ENCODE measurements around the gene MZT2A. TPM values are rescaled to one million over a fixed set of nuclear protein-coding genes. Genes with fewer than 3 reads are reported as not detected.
"Not testable (repeated sequence)": the region's sequence is repeated elsewhere in the genome, so short reads cannot be mapped to it uniquely, and the experiment has no call there.

Gene MZT2A
- total and polyA plus RNA-seq, 2 experiments from 2014 or later = 118 to 211 TPM

DNA sequence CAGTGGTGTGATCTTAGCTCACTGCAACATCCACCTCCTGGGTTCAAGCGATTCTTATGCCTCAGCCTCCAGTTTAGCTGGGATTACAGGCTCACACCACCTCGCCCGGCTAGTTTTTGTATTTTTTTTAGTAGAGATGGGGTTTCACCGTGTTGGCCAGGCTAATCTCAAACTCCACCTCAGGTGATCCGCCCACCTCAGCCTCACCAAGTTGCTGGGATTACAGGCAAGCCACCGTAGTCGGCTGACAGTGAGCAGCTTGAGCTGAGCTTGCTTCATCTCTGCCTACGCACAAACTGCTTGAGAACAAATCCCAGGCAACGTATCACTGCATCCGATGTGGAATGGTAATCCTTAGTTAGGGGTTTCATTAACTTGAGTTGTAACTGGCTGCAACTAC is 24.5 kb downstream of the MZT2A start:
- not testable (repeated sequence) for H3K79me2 ChIP-seq; DNase-seq (ENCODE audit: low spot score); H3K27ac ChIP-seq; H4K20me1 ChIP-seq (ENCODE audit: insufficient read depth, poor library complexity, severe bottlenecking); H3K4me2 ChIP-seq; H2AFZ ChIP-seq; H3K4me1 ChIP-seq (ENCODE audit: insufficient read depth); H3K9me2 ChIP-seq (replicated peaks; ENCODE audit: insufficient read depth); H3K27me3 ChIP-seq; H3K9me3 ChIP-seq (ENCODE audit: low read depth); H3K4me3 ChIP-seq; H3K36me3 ChIP-seq (replicated peaks; ENCODE audit: insufficient read depth, low read depth)
- 67% methylated on average over 10 of the region's 10 CpGs for WGBS (ENCODE audit: low lambda C conversion rate, missing lambda C conversion rate)

DNA sequence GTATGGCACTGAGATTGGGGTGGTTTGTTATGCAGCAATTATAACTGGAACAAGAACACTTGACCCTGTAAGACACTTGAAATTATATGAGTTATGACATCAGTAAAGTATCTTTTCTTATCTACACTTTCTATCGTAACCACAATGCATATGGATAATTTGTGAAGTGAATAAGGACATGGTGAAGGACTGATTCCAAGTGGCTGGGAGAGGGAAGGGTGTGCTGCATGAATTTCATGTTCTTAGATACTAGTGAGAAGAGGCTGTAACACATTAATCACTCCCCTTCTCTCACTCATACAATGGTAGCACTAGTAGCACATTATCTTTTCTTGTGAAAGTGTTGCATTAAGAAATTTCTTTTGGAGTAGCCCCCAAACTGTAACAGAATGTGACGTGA is 37.3 kb downstream of the MZT2A start:
- not testable (repeated sequence) for H3K9me2 ChIP-seq (replicated peaks; ENCODE audit: insufficient read depth); H2AFZ ChIP-seq; H3K4me2 ChIP-seq; DNase-seq (ENCODE audit: low spot score); H3K27ac ChIP-seq; H3K36me3 ChIP-seq (replicated peaks; ENCODE audit: insufficient read depth, low read depth); H3K4me1 ChIP-seq (ENCODE audit: insufficient read depth); H4K20me1 ChIP-seq (ENCODE audit: insufficient read depth, poor library complexity, severe bottlenecking); H3K9me3 ChIP-seq (ENCODE audit: low read depth); H3K4me3 ChIP-seq; H3K79me2 ChIP-seq; H3K27me3 ChIP-seq
- WGBS (ENCODE audit: low lambda C conversion rate, missing lambda C conversion rate) = 73% methylated on average over 1 of the region's 2 CpGs

- WGBS (ENCODE audit: low lambda C conversion rate, missing lambda C conversion rate) = 63% methylated on average over 10 of the region's 10 CpGs
- H3K36me3 ChIP-seq (replicated peaks; ENCODE audit: insufficient read depth, low read depth); H3K4me2 ChIP-seq; H3K27ac ChIP-seq; DNase-seq (ENCODE audit: low spot score); H2AFZ ChIP-seq; H4K20me1 ChIP-seq (ENCODE audit: insufficient read depth, poor library complexity, severe bottlenecking); H3K79me2 ChIP-seq; H3K9me3 ChIP-seq (ENCODE audit: low read depth); H3K4me3 ChIP-seq; H3K9me2 ChIP-seq (replicated peaks; ENCODE audit: insufficient read depth); H3K4me1 ChIP-seq (ENCODE audit: insufficient read depth); H3K27me3 ChIP-seq: not testable (repeated sequence)
Observed at GRCh38 chr2:131451265-131451949, 40.8 kb downstream of the MZT2A start.

GRCh38 chr2:131447981-131448380 is 44.2 kb downstream of the MZT2A start:
- H3K4me3 ChIP-seq; H4K20me1 ChIP-seq (ENCODE audit: insufficient read depth, poor library complexity, severe bottlenecking); H3K9me2 ChIP-seq (replicated peaks; ENCODE audit: insufficient read depth); H3K36me3 ChIP-seq (replicated peaks; ENCODE audit: insufficient read depth, low read depth); H2AFZ ChIP-seq; H3K27me3 ChIP-seq; DNase-seq (ENCODE audit: low spot score); H3K27ac ChIP-seq; H3K79me2 ChIP-seq; H3K4me1 ChIP-seq (ENCODE audit: insufficient read depth); H3K4me2 ChIP-seq; H3K9me3 ChIP-seq (ENCODE audit: low read depth): not testable (repeated sequence)
- WGBS (ENCODE audit: low lambda C conversion rate, missing lambda C conversion rate) = 82% methylated on average over 4 of the region's 9 CpGs

- no peak overlapping the region for H2AFZ ChIP-seq
- DNase-seq (ENCODE audit: low spot score) = no peak
- TF ChIP-seq EZH2phosphoT487 (IDR thresholded peaks at IDR 0.05; ENCODE audit: low read depth, severe bottlenecking, unreplicated experiment) (no peak), CTCF (IDR thresholded peaks at IDR 0.05; ENCODE audit: poor library complexity) (no peak), EZH2 (IDR thresholded peaks at IDR 0.05; ENCODE audit: borderline replicate concordance) (no peak)
- H3K4me2 ChIP-seq = no peak overlapping the region
- no peak overlapping the region for H3K27ac ChIP-seq
- H3K36me3 ChIP-seq (replicated peaks; ENCODE audit: insufficient read depth, low read depth) = no peaks in the 10 kb centered on the region
- H3K4me3 ChIP-seq = no peak overlapping the region
- no peaks in the 10 kb centered on the region for H4K20me1 ChIP-seq (ENCODE audit: insufficient read depth, poor library complexity, severe bottlenecking)
- no peaks in the 10 kb centered on the region for H3K4me1 ChIP-seq (ENCODE audit: insufficient read depth)
- H3K9me2 ChIP-seq (replicated peaks; ENCODE audit: insufficient read depth) = no peaks in the 10 kb centered on the region
- WGBS (ENCODE audit: low lambda C conversion rate, missing lambda C conversion rate) = no CpG with 5 or more reads among the region's 19 CpGs
- H3K79me2 ChIP-seq = no peaks in the 10 kb centered on the region
- H3K9me3 ChIP-seq (ENCODE audit: low read depth) = no peaks in the 10 kb centered on the region
- no peaks in the 10 kb centered on the region for H3K27me3 ChIP-seq
Observed at GRCh38 chr2:131445896-131446295, 46.3 kb downstream of the MZT2A start.

DNA sequence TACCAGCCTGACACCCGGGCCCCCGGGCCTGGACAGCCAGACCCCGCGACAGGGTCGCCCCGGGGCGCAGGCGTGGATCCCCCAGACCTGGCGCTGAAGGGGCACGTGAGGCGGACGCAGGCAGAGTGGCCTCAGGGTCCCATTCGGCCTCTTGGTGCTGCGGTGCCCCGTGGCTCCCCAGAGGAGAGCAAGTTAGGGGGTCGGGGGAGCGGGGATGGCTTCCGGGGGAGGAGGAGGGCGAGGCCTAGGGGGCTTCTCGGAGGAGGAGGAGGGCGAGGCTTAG is 46.7 kb downstream of the MZT2A start:
- 100% methylated on average over 15 of the region's 21 CpGs for WGBS (ENCODE audit: low lambda C conversion rate, missing lambda C conversion rate)
- H3K36me3 ChIP-seq (replicated peaks; ENCODE audit: insufficient read depth, low read depth) = not testable (repeated sequence)

DNA sequence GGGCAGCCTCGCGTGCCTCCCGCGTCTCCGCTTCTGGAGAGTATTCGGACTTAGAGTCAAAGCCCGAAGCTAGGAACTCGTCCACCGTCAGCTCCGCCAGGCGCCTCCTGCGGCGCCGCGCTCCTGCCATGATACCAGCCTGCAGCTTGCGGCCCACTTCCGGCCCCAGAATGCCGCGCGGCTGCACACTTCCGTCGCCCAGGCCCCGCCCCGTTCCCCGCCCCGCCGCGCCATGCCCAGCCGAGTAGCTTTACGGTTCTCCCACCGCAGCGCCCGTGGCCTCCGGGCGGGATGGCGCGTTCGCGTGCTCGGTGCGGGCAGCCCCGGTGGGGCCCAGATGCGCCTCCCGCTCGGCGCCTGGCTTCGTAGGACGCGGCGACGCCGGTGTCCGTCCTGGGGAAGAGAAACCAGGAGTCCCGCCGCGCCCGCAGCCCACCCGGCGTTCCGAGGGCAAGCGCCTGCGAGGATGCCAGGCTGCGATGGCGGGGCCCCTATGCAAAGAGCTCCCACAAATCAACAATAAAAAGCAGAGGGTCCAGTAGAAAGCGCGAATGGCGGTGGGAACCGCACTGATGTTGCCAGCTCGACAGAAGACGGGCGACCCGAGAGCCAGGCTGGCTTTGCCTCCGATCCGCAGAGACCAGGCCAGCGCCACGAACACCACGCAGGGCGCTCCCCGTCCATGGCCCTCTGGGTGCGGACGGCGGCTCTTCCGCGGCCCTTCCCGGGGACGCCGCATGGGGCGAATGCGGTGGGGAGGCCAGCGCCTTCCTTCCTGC is 47.3 kb downstream of the MZT2A start:
- not testable (repeated sequence) for DNase-seq (ENCODE audit: low spot score); H3K27ac ChIP-seq; H3K4me1 ChIP-seq (ENCODE audit: insufficient read depth); H3K9me3 ChIP-seq (ENCODE audit: low read depth); H3K79me2 ChIP-seq; H3K9me2 ChIP-seq (replicated peaks; ENCODE audit: insufficient read depth); H3K27me3 ChIP-seq; H3K4me3 ChIP-seq; H3K36me3 ChIP-seq (replicated peaks; ENCODE audit: insufficient read depth, low read depth); H2AFZ ChIP-seq; H3K4me2 ChIP-seq; H4K20me1 ChIP-seq (ENCODE audit: insufficient read depth, poor library complexity, severe bottlenecking)
- WGBS (ENCODE audit: low lambda C conversion rate, missing lambda C conversion rate) = 98% methylated on average over 47 of the region's 90 CpGs

More for the DNA sequence above, 46.7 kb downstream of the MZT2A start:
- DNase-seq (ENCODE audit: low spot score); H3K4me1 ChIP-seq (ENCODE audit: insufficient read depth); H3K27me3 ChIP-seq; H3K4me3 ChIP-seq; H2AFZ ChIP-seq; H3K9me3 ChIP-seq (ENCODE audit: low read depth); H3K79me2 ChIP-seq; H3K27ac ChIP-seq; H3K9me2 ChIP-seq (replicated peaks; ENCODE audit: insufficient read depth); H3K4me2 ChIP-seq; H4K20me1 ChIP-seq (ENCODE audit: insufficient read depth, poor library complexity, severe bottlenecking): not testable (repeated sequence)

Data from hepatocyte (in vitro differentiated cells).